ENCODE results near the gene UBQLN1. TPM values are rescaled to one million over a fixed set of nuclear protein-coding genes. Genes with fewer than 3 reads are reported as not detected.
"Not testable (repeated sequence)": the region's sequence is repeated elsewhere in the genome, so short reads cannot be mapped to it uniquely, and the experiment has no call there.

Gene UBQLN1
- total and polyA plus RNA-seq, 4 donors = 26.3 to 140 (median 80.1) TPM

- Histone ChIP-seq H3K27ac (ENCODE audit: low read depth in 1 of 2, low read length in 1 of 2) (no peak overlapping the region), H3K4me1 (ENCODE audit: control insufficient read depth in 5 of 5, insufficient read depth in 5 of 5, low read length in 5 of 5) (no peaks in the 10 kb centered on the region), H3K9ac (ENCODE audit: insufficient read depth in 1 of 2, low read length in 2 of 2) (no peak overlapping the region), H3K9me3 (ENCODE audit: control insufficient read depth in 4 of 4, insufficient read depth in 3 of 4, low read length in 3 of 4) (no peaks in the 10 kb centered on the region), H3K27me3 (ENCODE audit: control insufficient read depth in 3 of 3, insufficient read depth in 3 of 3, low read length in 2 of 3) (no peaks in the 10 kb centered on the region), H3K36me3 (ENCODE audit: control insufficient read depth in 4 of 4, insufficient read depth in 4 of 4, low read length in 4 of 4) (no peaks in the 10 kb centered on the region), H3K4me3 (no peak overlapping the region)
- no peak for ATAC-seq (ENCODE audit: insufficient read depth, low FRiP score)
- peak in 2 of 3 donors; percentile 21 to 47 for DNase-seq
- WGBS, 2 donors = 89 to 93% methylated on average over 1 of the region's 1 CpG
- no peak for TF ChIP-seq CTCF (IDR thresholded peaks at IDR 0.05; ENCODE audit: control extremely low read depth, extremely low read depth)
Measured at GRCh38 chr9:83744206-83744605, 36.4 kb upstream of the UBQLN1 start.

- TF ChIP-seq CTCF (IDR thresholded peaks at IDR 0.05; ENCODE audit: control extremely low read depth, extremely low read depth) = no peak
- H3K4me3 ChIP-seq = no peak overlapping the region
- no peaks in the 10 kb centered on the region for H3K4me1 ChIP-seq (ENCODE audit: control insufficient read depth in 5 of 5, insufficient read depth in 5 of 5, low read length in 5 of 5)
- no peak overlapping the region for H3K27ac ChIP-seq (ENCODE audit: low read depth in 1 of 2, low read length in 1 of 2)
- H3K9me3 ChIP-seq (ENCODE audit: control insufficient read depth in 4 of 4, insufficient read depth in 3 of 4, low read length in 3 of 4) = no peaks in the 10 kb centered on the region
- ATAC-seq (ENCODE audit: insufficient read depth, low FRiP score) (no peak), DNase-seq (no peak)
- no peaks in the 10 kb centered on the region for H3K27me3 ChIP-seq (ENCODE audit: control insufficient read depth in 3 of 3, insufficient read depth in 3 of 3, low read length in 2 of 3)
- H3K9ac ChIP-seq (ENCODE audit: insufficient read depth in 1 of 2, low read length in 2 of 2) = no peak overlapping the region
- WGBS, 2 donors = 95 to 97% methylated on average over 4 of the region's 4 CpGs
- H3K36me3 ChIP-seq (ENCODE audit: control insufficient read depth in 4 of 4, insufficient read depth in 4 of 4, low read length in 4 of 4) = no peaks in the 10 kb centered on the region
Measured at GRCh38 chr9:83733739-83734138, 26.0 kb upstream of the UBQLN1 start.

- not testable (repeated sequence) for H3K9me3 ChIP-seq (ENCODE audit: control insufficient read depth in 4 of 4, insufficient read depth in 3 of 4, low read length in 3 of 4); H3K27ac ChIP-seq (ENCODE audit: low read depth in 1 of 2, low read length in 1 of 2); H3K36me3 ChIP-seq (ENCODE audit: control insufficient read depth in 4 of 4, insufficient read depth in 4 of 4, low read length in 4 of 4); H3K27me3 ChIP-seq (ENCODE audit: control insufficient read depth in 3 of 3, insufficient read depth in 3 of 3, low read length in 2 of 3); H3K4me1 ChIP-seq (ENCODE audit: control insufficient read depth in 5 of 5, insufficient read depth in 5 of 5, low read length in 5 of 5); ATAC-seq (ENCODE audit: insufficient read depth, low FRiP score); H3K9ac ChIP-seq (ENCODE audit: insufficient read depth in 1 of 2, low read length in 2 of 2); H3K4me3 ChIP-seq; DNase-seq
- WGBS, 2 donors = 88 to 96% methylated on average over 11 to 18 of the region's 22 CpGs
Measured at GRCh38 chr9:83728591-83729368, 21.0 kb upstream of the UBQLN1 start.

GRCh38 chr9:83724436-83724835 is 16.7 kb upstream of the UBQLN1 start:
- Histone ChIP-seq H3K4me3 (no peak overlapping the region), H3K4me1 (ENCODE audit: control insufficient read depth in 5 of 5, insufficient read depth in 5 of 5, low read length in 5 of 5) (no peaks in the 10 kb centered on the region), H3K9me3 (ENCODE audit: control insufficient read depth in 4 of 4, insufficient read depth in 3 of 4, low read length in 3 of 4) (peaks cover 0 to 2% (median 0%) of the 10 kb centered on the region in 4 donors), H3K9ac (ENCODE audit: insufficient read depth in 1 of 2, low read length in 2 of 2) (no peak overlapping the region), H3K27ac (ENCODE audit: low read depth in 1 of 2, low read length in 1 of 2) (no peak overlapping the region), H3K27me3 (ENCODE audit: control insufficient read depth in 3 of 3, insufficient read depth in 3 of 3, low read length in 2 of 3) (no peaks in the 10 kb centered on the region), H3K36me3 (ENCODE audit: control insufficient read depth in 4 of 4, insufficient read depth in 4 of 4, low read length in 4 of 4) (no peaks in the 10 kb centered on the region)
- TF ChIP-seq CTCF (IDR thresholded peaks at IDR 0.05; ENCODE audit: control extremely low read depth, extremely low read depth) = no peak
- DNase-seq = no peak
- no peak for ATAC-seq (ENCODE audit: insufficient read depth, low FRiP score)
